Stomach smooth muscle (tissue), 2 donors: ENCODE data around the gene ZBTB26.

Experiments
- H3K27ac ChIP-seq: one replicate; pipeline ENCODE4 v1.7.0; 2013; ENCODE audit warnings: mild to moderate bottlenecking, low read length, inconsistent platforms
- H3K27me3 ChIP-seq, 2 donors: one replicate each; pipeline ENCODE4 v1.7.0; 2013; ENCODE audit warnings: low read length in 2 of 2; ENCODE audit not compliant: insufficient read depth in 2 of 2, control insufficient read depth in 1 of 2
- H3K36me3 ChIP-seq, 2 donors: one replicate each; pipeline ENCODE4 v1.7.0; 2013; ENCODE audit warnings: low read length in 2 of 2; ENCODE audit not compliant: control insufficient read depth in 2 of 2, insufficient read depth in 2 of 2
- H3K4me1 ChIP-seq: one replicate; pipeline ENCODE4 v1.7.0; 2013; ENCODE audit warnings: low read length; ENCODE audit not compliant: control insufficient read depth, insufficient read depth
- H3K4me3 ChIP-seq, 2 donors: one replicate each; pipeline ENCODE4 v1.7.0; 2013; ENCODE audit warnings: low read length in 2 of 2
- H3K9ac ChIP-seq, 2 donors: one replicate each; pipeline ENCODE4 v1.7.0; 2013; ENCODE audit warnings: low read length in 2 of 2, mild to moderate bottlenecking in 1 of 2
- H3K9me3 ChIP-seq, 2 donors: one replicate each; pipeline ENCODE4 v1.7.0; 2013; ENCODE audit warnings: low read length in 2 of 2; ENCODE audit not compliant: control insufficient read depth in 2 of 2
- donor health status: healthy.
- donor health status: Pancreatic carcinoma.

Gene ZBTB26

DNA sequence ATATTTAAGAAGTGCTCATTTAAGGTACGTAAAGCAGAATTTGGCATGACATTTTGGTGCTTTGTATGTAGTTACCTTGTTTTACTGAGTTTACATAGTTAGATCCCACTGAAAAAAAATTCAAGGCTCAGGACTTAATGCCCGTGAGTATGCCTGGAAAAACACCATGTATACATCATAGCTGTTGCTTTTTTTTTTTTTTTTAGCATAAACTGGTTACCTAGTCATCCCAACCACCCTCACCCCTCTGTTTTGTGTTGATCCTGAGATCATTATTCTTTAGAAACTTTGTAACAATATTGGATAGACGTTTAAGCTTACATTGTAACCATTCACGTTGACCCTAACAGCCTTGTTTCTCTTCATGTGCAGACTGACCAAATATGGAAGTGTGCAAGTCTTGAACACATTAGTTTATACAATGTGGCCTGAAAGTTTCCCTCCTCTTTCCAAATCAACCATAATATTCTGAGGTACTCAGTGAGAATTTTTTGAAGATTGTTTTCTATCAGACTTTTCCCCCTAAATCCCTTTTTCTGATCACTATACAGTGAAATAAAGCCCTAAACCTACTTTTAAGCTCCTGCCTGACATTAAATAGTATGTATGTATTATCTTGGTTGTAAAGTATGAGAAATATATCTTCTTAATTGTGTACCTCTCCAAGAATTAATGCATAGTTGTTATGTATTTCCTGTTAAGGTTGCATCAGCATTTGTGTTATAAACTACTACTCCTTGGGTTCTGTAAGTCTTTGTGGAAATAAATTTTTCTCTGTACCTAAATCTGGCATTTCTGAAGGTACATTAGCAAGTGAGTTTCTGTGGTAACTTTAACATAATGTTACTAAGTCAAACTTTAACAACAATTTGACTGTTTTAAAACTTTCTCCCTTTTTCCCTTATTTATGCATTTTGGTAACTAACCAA is 13.9 kb upstream of the ZBTB26 start:
- Histone ChIP-seq H3K27me3 (no peaks in the 10 kb centered on the region), H3K9me3 (no peaks in the 10 kb centered on the region), H3K36me3 (no peaks in the 10 kb centered on the region), H3K27ac (peak overlapping the region; percentile 25), H3K4me3 (peak overlapping the region in 1 of 2 donors; percentile 16), H3K4me1 (peaks cover 13% of the 10 kb centered on the region), H3K9ac (peak overlapping the region; percentile 0 to 44)

DNA sequence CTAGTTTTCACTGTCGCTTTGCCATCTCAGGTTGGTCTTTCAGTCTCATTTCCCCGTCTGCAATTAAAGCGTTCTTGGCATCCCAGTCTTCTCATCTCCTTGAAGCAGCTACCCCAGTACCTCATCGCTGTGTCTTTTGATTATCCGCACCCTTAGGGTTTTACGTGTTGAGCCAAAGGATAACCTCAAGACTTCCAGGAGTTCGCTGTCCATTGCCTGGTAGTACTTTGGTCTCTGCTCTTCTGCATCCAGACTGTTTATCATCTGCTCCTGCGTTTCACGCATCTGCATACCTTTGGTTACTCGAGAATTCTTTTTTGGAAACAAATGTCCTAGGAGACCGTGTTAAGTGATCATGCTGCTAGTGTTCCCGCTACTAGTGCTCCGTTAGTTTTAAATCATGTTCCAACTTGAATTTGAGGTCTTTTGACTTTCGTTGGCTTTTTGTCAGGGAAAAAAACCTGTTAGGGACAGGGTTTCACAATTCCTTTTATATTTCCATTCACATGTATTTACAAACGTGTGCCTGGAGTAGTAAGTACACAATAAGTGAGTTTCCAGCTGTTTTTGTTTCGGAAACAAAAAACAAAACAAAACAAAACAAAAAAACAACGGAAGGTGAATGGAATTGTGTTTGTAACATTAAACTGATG is 10.4 kb upstream of the ZBTB26 start:
- H3K4me3 ChIP-seq = peak overlapping the region; percentile 76 to 92
- peaks cover 1 to 5% of the 10 kb centered on the region in 2 donors for H3K36me3 ChIP-seq
- peak overlapping the region; percentile 69 to 93 for H3K9ac ChIP-seq
- H3K27me3 ChIP-seq = no peaks in the 10 kb centered on the region
- H3K27ac ChIP-seq = peak overlapping the region; percentile 91
- peaks cover 14% of the 10 kb centered on the region for H3K4me1 ChIP-seq
- no peaks in the 10 kb centered on the region for H3K9me3 ChIP-seq

DNA sequence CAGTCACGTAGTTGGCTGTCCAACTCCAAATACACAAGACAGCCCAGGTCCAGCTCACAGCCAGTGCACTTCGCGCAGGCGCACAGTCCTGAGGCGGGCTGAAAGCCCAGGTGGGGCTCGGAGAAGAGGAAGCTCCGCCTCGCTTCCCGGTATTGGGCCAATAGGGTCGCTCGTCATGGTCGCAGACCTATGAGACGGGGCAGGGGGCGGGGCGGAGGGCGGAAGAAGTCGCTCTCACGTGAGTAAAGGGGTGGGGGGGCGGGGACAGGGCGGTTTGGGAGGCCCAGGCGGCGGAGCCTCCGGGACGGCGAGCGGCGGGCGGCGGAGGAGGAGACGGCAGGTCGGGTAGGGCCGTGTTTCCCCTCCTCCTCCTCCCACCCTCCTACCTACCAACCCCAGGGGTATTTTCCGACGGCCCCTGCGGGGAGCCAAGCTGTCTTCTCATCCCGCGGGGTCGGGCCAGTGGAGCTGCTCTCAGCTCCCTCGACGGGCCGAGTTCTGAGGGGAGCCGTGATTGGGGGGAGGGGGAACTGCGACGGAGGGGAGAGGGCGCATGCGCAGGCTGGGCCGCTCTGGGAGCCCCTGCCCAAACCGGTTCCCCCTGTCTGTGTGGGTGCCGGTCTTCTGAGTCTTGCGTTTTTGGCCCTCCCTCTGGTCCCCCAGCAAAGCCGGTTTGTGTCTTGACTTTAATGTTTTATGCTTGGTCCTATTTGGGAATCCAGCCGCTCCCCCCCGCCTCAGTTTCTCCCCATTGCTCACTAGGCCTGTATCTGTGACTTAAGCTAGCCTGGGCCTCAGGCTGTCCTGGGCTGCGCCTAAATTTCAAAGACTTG is 9.7 kb upstream of the ZBTB26 start, which contains the start of gene RABGAP1:
Gene RABGAP1, plus strand, starts transcription at position 272 of the 833 bp plus-strand sequence. CDS start 16,040 bp downstream, outside the sequence.
- no peaks in the 10 kb centered on the region for H3K27me3 ChIP-seq
- peaks cover 6 to 9% of the 10 kb centered on the region in 2 donors for H3K36me3 ChIP-seq
- H3K9ac ChIP-seq = peak within 1 kb of the TSS; percentile 69 to 93
- no peaks in the 10 kb centered on the region for H3K9me3 ChIP-seq
- H3K27ac ChIP-seq = peak within 1 kb of the TSS; percentile 91
- H3K4me1 ChIP-seq = peaks cover 8% of the 10 kb centered on the region
- peak within 1 kb of the TSS; percentile 76 to 92 for H3K4me3 ChIP-seq

DNA sequence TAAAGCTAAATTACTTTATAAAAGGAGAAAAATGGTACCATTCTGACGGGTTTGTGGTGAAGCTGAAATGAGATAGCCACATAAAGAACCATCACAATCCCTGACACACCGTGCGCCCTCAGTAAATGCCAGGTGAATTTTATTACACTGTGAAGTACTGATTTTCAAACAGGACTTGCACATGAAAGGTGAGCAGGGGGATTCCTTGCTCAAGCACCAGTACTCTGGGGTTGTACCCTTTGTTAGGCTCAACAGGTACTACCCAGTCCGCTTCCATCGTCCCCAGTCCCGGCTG is 9.1 kb upstream of the ZBTB26 start:
- Histone ChIP-seq H3K4me3 (peak overlapping the region; percentile 61 to 72), H3K27ac (peak overlapping the region; percentile 66), H3K9ac (peak overlapping the region; percentile 33 to 69), H3K27me3 (no peaks in the 10 kb centered on the region), H3K4me1 (peaks cover 7% of the 10 kb centered on the region), H3K9me3 (no peaks in the 10 kb centered on the region), H3K36me3 (peaks cover 6 to 9% of the 10 kb centered on the region in 2 donors)

DNA sequence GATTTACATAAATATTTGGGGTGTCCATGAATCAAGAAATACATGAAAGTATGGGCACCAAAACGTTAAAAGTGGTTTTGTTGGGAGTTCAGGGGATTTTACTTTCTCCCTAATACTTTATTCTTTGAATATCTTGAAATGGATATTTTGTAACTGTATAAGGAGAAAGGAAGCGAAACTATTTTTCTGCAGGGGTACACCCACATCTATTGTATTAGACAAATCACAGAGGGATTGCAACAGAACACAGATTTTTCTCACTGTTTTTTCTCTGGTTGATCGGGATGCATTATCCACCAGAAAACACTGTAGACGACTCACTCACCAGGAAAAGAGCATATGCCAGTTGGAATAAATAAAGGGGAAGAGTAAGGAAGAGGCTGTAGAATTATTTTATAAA is 8.3 kb upstream of the ZBTB26 start:
- H3K36me3 ChIP-seq = peaks cover 6 to 9% of the 10 kb centered on the region in 2 donors
- peak overlapping the region; percentile 66 for H3K27ac ChIP-seq
- H3K4me3 ChIP-seq = no peak overlapping the region
- H3K27me3 ChIP-seq = no peaks in the 10 kb centered on the region
- peaks cover 5% of the 10 kb centered on the region for H3K4me1 ChIP-seq
- no peaks in the 10 kb centered on the region for H3K9me3 ChIP-seq
- H3K9ac ChIP-seq = no peak overlapping the region

DNA sequence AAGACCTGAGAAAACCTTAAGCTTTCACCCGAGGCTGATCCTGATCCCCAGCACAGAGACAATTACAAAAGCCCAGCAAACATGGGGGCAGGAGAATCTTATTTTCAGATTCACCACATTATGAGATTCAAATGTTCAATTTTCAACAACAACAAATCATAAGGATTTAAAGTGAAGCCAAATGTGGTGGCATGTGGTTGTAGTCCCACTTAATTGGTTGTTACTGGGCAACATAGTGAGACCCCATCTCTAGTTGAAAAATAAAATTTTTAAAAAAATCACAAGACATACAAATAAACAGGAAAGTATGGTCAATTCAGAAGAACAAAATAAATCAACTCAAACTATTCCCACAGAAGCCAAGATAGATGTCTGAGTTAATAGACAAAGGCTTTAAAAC is 5.6 kb upstream of the ZBTB26 start:
- Histone ChIP-seq H3K27me3 (no peaks in the 10 kb centered on the region), H3K9ac (no peak overlapping the region), H3K27ac (no peak overlapping the region), H3K4me3 (no peak overlapping the region), H3K4me1 (peaks cover 7% of the 10 kb centered on the region), H3K36me3 (peaks cover 6 to 9% of the 10 kb centered on the region in 2 donors), H3K9me3 (no peaks in the 10 kb centered on the region)

DNA sequence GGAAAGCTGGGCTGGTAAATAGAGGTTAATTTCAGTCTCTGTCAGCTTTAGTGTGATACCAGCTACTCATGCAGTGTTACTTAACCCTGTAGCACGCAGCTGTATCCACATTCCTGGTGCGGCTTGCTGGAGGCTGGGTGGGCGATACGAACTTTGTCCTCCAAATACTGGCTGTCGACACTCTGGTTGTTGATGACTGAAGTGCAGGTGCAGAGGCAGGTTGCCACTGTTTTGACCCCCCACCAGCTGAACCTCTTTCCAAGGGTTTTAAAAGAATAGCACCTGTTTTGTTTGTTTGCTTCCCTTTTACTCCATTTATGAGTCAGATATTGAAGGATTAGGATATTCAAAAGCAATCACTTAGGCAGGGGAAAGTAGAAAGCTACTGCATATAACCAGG is 5.2 kb upstream of the ZBTB26 start:
- H3K4me3 ChIP-seq = no peak overlapping the region
- H3K36me3 ChIP-seq = peaks cover 6 to 9% of the 10 kb centered on the region in 2 donors
- H3K9me3 ChIP-seq = no peaks in the 10 kb centered on the region
- peaks cover 7% of the 10 kb centered on the region for H3K4me1 ChIP-seq
- no peak overlapping the region for H3K27ac ChIP-seq
- no peaks in the 10 kb centered on the region for H3K27me3 ChIP-seq
- H3K9ac ChIP-seq = no peak overlapping the region

DNA sequence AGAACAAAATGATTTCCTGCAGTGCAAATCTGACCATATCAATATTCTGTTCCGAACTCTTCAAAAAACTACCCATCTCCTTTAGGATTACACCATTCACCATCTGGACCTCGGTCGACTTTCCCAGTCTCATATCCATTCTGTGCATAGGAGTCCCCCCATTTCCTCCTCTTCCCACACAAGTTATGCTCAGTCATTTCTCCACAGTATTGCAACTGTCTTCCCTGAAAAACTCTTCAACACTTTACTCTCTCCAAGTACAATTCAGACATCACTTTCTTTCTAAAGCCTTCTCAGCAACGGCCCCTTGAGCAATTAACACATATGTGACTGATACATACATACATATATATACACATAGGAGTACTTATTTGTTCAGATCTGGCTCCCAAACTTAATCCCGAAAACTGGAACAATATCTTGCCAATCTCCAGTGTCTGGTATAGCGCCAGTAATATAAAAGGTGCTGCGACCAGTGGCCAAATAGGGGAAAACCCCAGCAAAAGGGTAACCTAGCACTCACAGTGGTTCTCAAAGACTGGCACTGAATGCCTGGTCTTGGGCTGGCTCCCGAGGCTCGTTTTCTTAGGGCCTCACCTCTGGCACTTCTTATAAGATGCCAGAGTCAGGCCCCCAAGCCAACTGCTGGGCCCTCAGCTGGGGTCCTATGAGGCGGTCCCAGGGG is 629 bp downstream of the ZBTB26 start:
- H3K27me3 ChIP-seq = no peaks in the 10 kb centered on the region
- peak overlapping the region; percentile 73 to 83 for H3K9ac ChIP-seq
- H3K36me3 ChIP-seq = no peaks in the 10 kb centered on the region
- peak overlapping the region; percentile 72 for H3K27ac ChIP-seq
- peak overlapping the region; percentile 85 to 94 for H3K4me3 ChIP-seq
- peaks cover 15% of the 10 kb centered on the region for H3K4me1 ChIP-seq
- no peaks in the 10 kb centered on the region for H3K9me3 ChIP-seq

DNA sequence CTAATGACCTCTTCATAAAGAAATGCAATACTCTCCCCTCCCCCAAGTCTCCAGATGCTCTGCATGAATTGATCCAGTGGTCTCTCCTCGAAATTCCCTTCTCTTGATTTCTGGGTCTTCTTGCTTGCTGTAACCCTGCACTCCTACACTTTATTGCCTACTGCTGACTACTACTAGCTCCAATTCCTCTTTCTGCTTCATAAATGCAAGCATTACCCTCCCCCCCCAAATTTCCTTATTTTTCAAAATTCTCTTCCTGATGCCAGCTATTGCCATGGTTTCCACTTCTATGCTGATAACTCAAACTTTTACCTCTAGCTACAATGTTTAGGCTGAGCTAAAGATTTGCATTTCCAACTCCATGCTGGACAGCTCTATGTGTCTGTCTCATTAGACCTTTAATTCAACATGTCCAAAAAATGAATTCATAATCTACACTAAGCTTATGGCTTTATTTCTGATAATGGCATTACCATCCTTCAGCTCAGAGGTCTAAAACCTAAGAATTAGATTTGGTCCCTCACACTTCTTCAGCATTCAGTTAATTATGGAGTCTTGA is 1.4 kb downstream of the ZBTB26 start:
- peak overlapping the region; percentile 85 to 94 for H3K4me3 ChIP-seq
- H3K27ac ChIP-seq = no peak overlapping the region
- H3K9me3 ChIP-seq = no peaks in the 10 kb centered on the region
- peaks cover 15% of the 10 kb centered on the region for H3K4me1 ChIP-seq
- H3K9ac ChIP-seq = peak overlapping the region in 1 of 2 donors; percentile 73
- no peaks in the 10 kb centered on the region for H3K36me3 ChIP-seq
- H3K27me3 ChIP-seq = no peaks in the 10 kb centered on the region

DNA sequence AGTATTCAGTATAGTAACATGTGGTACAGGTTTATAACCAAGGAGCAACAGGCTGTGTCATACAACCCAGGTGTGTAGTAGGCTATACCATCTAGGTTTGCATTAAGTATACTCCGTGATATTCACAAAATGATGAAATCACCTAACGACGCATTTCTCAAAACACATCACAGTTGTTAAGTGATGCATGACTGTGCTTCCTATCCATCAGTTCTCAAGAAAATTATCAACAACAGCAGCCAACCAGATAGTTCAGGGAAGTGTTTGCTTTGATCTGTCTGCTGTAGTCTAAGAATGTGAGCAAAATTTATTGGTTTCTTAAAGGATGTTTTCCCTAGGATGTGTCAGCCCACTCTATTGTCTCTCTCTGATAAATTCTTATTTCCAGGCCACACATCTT is 7.4 kb downstream of the ZBTB26 start:
- Histone ChIP-seq H3K36me3 (peaks cover under 1 to 6% of the 10 kb centered on the region in 2 donors), H3K4me3 (no peak overlapping the region), H3K4me1 (no peaks in the 10 kb centered on the region), H3K27me3 (no peaks in the 10 kb centered on the region), H3K27ac (no peak overlapping the region), H3K9me3 (no peaks in the 10 kb centered on the region), H3K9ac (no peak overlapping the region)
